Testis (tissue), 3 donors: Measurements from ENCODE around the gene RASGRF1. TPM values are rescaled to one million over a fixed set of nuclear protein-coding genes. Genes with fewer than 3 reads are reported as not detected.

Experiments
- DNase-seq: peaks from one replicate; pipeline ENCODE4 v3.0.0-alpha.2; 2019
- H3K27ac ChIP-seq, 2 donors: fragments of 200-600 bp; sonication (generic); one replicate each; pipeline ENCODE4 v1.5.1; 2019
- H3K27me3 ChIP-seq: fragments of 200-600 bp; sonication (generic); one replicate; pipeline ENCODE4 v1.5.1; 2019
- H3K36me3 ChIP-seq: fragments of 200-600 bp; sonication (generic); one replicate; pipeline ENCODE4 v1.5.1; 2017; ENCODE audit warnings: low read depth; ENCODE audit errors: missing control alignments
- H3K4me1 ChIP-seq: fragments of 200-600 bp; sonication (generic); one replicate; pipeline ENCODE4 v1.5.1; 2019
- H3K4me3 ChIP-seq, 2 donors: fragments of 200-600 bp; sonication (generic); one replicate each; pipeline ENCODE4 v1.5.1; 2017 to 2019
- H3K9me3 ChIP-seq: fragments of 200-600 bp; sonication (generic); one replicate; pipeline ENCODE4 v1.5.1; 2017
- POLR2A ChIP-seq: fragments of 450-650 bp; IDR thresholded peaks from one replicate; pipeline ENCODE4 v1.6.1; 2017; ENCODE audit warnings: antibody characterized with exemption, mild to moderate bottlenecking, moderate library complexity
- WGBS, 2 donors: methylation state at CpG; one replicate each; pipeline ENCODE4 v1.1.5; 2018; 5-methylcytosine and 5-hydroxymethylcytosine counted together
- intact Hi-C: fragments of 100-400 bp; cut with DNase I; formaldehyde crosslinking; loops from one replicate; pipeline ENCODE4 v1.15.1; 2023; ENCODE audit warnings: low total_unique reads
- polyA plus RNA-seq: library from polyadenylated mRNA; stranded (reverse); fragments of 350-450 nt; fragmentation: Illumina TruSeq; extraction: RNeasy Lipid Tissue Mini Kit (QIAGEN cat#74804); gene quantifications from one replicate; pipeline ENCODE4 v1.2.3, GENCODE V29; 2014; ENCODE audit warnings: low read depth, low replicate concordance; ENCODE audit not compliant: insufficient read depth
- total RNA-seq, 2 donors: library from RNA; depleted of rRNA; stranded (reverse); fragments of >200 nt; gene quantifications; one replicate each; pipeline ENCODE4 v1.2.3, GENCODE V29; 2016
- TF ChIP-seq, protein P1 (sequence below), 3 experiments: fragments of 450-650 bp in 2 of 3; fragments of 200-600 bp in 1 of 3; sonication (generic) in 1 of 3; IDR thresholded peaks; one replicate each; pipeline ENCODE4 v1.5.1; 2016 to 2019; ENCODE audit warnings: antibody characterized with exemption in 3 of 3, mild to moderate bottlenecking in 2 of 3, moderate library complexity in 1 of 3

Gene RASGRF1
- total and polyA plus RNA-seq, 3 donors from 2014 or later = 2.6 to 3.3 (median 3.1) TPM

DNA sequence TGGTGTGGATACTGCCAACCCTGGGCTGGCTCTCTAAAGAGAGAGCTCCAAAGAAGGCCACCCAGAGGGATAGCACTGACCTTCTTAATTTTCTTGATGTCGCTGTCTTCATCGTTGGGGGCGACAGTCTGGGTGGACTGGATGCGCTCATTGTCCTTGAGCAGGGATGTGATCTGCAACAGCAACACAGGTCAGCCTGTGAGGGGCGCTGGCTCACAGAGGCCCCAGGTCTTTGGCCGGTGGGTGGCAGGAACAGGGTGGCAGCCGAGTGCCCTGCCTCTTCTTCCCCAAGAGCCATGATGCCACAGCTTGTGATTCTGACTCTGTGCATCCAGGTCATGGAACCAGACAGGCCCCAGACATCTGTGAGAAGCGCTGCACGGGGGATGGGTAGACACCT, 41.2 kb downstream of the RASGRF1 start:
- H3K36me3 ChIP-seq = no peaks in the 10 kb centered on the region
- TF ChIP-seq, protein P1, sequence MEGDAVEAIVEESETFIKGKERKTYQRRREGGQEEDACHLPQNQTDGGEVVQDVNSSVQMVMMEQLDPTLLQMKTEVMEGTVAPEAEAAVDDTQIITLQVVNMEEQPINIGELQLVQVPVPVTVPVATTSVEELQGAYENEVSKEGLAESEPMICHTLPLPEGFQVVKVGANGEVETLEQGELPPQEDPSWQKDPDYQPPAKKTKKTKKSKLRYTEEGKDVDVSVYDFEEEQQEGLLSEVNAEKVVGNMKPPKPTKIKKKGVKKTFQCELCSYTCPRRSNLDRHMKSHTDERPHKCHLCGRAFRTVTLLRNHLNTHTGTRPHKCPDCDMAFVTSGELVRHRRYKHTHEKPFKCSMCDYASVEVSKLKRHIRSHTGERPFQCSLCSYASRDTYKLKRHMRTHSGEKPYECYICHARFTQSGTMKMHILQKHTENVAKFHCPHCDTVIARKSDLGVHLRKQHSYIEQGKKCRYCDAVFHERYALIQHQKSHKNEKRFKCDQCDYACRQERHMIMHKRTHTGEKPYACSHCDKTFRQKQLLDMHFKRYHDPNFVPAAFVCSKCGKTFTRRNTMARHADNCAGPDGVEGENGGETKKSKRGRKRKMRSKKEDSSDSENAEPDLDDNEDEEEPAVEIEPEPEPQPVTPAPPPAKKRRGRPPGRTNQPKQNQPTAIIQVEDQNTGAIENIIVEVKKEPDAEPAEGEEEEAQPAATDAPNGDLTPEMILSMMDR (IDR thresholded peaks at IDR 0.05) = no peak
- no peak for TF ChIP-seq POLR2A
- WGBS, 2 donors = 76 to 80% methylated on average over 1 to 9 of the region's 9 CpGs
- no peaks in the 10 kb centered on the region for H3K4me1 ChIP-seq
- no peak overlapping the region for H3K4me3 ChIP-seq
- no peak overlapping the region for H3K27ac ChIP-seq
- no peaks in the 10 kb centered on the region for H3K9me3 ChIP-seq
- no peak for DNase-seq
- H3K27me3 ChIP-seq = no peaks in the 10 kb centered on the region
- intact Hi-C loops = no loop called here

DNA sequence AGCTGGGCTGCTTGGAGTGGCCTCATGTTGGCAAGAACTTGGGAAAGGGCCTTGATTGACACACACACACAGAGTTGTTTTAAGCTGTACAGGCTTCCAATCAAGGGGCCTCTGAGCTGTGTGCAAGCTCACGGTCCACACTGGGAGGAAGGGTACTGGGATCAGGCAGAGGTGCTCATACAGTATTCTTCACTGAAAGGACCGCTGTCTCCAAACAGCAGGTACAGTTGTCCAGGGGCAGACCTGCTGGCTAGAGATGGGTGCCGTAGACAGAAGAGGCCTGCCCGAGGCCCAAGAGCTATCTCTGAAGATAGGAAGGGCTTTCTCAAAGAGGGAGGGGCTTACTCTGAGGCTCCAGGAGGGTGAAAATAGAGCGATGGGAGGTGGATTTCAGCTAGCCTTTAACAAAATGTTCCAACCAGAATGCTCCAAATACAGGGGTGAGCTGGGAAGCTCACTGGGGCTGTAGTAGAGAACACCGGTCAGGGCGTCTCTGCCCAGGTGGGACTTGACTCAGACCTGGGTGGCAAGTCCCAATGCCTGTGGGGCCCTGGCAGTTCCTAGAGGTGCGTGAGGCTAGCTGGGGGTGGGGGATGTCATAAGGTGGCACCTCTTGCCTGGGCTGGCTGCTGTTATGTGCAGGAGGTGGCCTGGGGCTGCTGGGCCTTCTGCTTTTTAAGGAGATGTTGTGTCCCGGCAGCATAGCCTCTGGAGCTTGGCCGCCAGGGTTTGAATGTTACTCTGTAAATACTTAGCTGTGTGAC, 42.7 kb downstream of the RASGRF1 start:
- H3K9me3 ChIP-seq = no peaks in the 10 kb centered on the region
- WGBS, 2 donors = 86 to 87% methylated on average over 6 to 10 of the region's 10 CpGs
- no peaks in the 10 kb centered on the region for H3K27me3 ChIP-seq
- no peak overlapping the region for H3K4me3 ChIP-seq
- TF ChIP-seq POLR2A = no peak
- TF ChIP-seq, protein P1 (IDR thresholded peaks at IDR 0.05) = no peak
- intact Hi-C loops = no loop called here
- H3K27ac ChIP-seq = no peak overlapping the region
- DNase-seq = no peak
- no peaks in the 10 kb centered on the region for H3K4me1 ChIP-seq
- no peaks in the 10 kb centered on the region for H3K36me3 ChIP-seq

DNA sequence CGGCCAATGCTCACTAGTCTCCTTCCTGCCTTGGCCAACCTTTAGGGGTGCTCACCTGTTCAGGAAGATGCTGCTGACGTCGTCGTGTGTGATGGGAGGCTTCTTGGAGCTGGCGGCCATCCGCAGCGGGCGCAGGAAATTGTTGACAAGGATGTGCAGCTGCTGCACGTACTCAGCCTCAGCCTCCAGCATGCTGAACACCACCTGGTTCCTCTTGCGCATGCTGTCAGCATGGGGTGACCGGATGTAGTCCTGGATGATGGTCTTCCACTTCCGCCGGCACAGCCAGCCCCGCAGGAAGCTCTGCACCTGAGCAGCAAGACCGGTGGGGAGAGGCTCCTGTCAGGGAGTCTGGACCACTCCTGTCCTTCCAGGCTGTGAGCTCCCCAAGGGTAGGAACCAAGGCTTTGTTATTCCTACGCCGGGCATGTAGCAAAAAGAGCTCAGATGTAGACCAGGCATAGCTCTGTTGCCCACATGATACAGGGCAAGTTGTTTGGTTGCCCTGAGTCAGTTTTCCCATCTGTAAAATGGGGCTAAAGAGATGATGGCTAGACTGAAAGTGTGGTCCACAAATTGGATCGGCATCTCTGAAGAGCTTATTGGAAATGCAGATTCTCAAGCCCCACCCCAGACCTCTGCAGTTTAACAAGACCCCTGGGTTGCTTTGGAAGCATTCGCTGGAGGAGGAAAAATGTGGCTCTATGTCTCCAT, 43.7 kb downstream of the RASGRF1 start:
- H3K27me3 ChIP-seq = no peaks in the 10 kb centered on the region
- TF ChIP-seq, protein P1 (IDR thresholded peaks at IDR 0.05) = no peak
- TF ChIP-seq POLR2A = no peak

DNA sequence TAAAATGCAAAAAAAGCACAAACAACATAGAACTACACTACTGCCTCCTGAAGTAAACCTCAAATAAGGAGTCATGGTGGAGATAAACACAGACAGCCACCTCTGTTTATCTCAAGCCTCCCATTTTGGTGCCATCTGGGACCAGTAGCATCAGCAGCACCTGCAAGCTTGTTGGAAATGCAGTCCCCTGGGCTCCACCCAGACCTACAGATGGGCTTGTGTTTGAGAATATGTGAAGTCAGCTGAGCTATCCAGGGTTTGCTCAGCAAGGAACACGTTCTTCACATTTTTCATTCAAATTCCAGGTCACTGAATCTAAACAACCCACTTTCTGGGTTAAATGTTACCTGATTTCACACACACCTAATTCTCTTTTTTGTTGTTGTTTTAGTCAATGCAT, 45.5 kb downstream of the RASGRF1 start:
- no peak for TF ChIP-seq POLR2A
- TF ChIP-seq, protein P1 (IDR thresholded peaks at IDR 0.05) = no peak
- no peak overlapping the region for H3K4me3 ChIP-seq
- H3K9me3 ChIP-seq = no peaks in the 10 kb centered on the region
- H3K36me3 ChIP-seq = no peaks in the 10 kb centered on the region
- no peak for DNase-seq
- H3K27ac ChIP-seq = no peak overlapping the region
- no peaks in the 10 kb centered on the region for H3K27me3 ChIP-seq
- WGBS, 2 donors = 82 to 93% methylated on average over 1 of the region's 1 CpG
- no peaks in the 10 kb centered on the region for H3K4me1 ChIP-seq
- intact Hi-C loops = no loop called here

More for the DNA sequence above, 43.7 kb downstream of the RASGRF1 start:
- no peak overlapping the region for H3K27ac ChIP-seq
- H3K4me3 ChIP-seq = no peak overlapping the region
- no peak for DNase-seq
- no peaks in the 10 kb centered on the region for H3K9me3 ChIP-seq
- H3K36me3 ChIP-seq = no peaks in the 10 kb centered on the region
- WGBS, 2 donors = 88 to 89% methylated on average over 13 to 19 of the region's 19 CpGs
- intact Hi-C loops = no loop called here
- no peaks in the 10 kb centered on the region for H3K4me1 ChIP-seq
